ENCODE measurements around the gene CNOT6.

GRCh38 chr5:180590543-180591310, 96.5 kb downstream of the CNOT6 start:
- TF ChIP-seq, protein P1, sequence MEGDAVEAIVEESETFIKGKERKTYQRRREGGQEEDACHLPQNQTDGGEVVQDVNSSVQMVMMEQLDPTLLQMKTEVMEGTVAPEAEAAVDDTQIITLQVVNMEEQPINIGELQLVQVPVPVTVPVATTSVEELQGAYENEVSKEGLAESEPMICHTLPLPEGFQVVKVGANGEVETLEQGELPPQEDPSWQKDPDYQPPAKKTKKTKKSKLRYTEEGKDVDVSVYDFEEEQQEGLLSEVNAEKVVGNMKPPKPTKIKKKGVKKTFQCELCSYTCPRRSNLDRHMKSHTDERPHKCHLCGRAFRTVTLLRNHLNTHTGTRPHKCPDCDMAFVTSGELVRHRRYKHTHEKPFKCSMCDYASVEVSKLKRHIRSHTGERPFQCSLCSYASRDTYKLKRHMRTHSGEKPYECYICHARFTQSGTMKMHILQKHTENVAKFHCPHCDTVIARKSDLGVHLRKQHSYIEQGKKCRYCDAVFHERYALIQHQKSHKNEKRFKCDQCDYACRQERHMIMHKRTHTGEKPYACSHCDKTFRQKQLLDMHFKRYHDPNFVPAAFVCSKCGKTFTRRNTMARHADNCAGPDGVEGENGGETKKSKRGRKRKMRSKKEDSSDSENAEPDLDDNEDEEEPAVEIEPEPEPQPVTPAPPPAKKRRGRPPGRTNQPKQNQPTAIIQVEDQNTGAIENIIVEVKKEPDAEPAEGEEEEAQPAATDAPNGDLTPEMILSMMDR (IDR thresholded peaks at IDR 0.05) = no peak
- TF ChIP-seq POLR2A (IDR thresholded peaks at IDR 0.05) = no peak

Measured in testis (tissue), 2 donors.